ENCODE measurements around the gene NOP9. TPM values are rescaled to one million over a fixed set of nuclear protein-coding genes. Genes with fewer than 3 reads are reported as not detected.

NOP9 gene
- total RNA-seq, 4 donors from 2014 or later = 19.4 to 29.2 (median 22.8) TPM

- WGBS, 2 donors (ENCODE audit: low coverage in 1 of 2) = 0 to 8% methylated on average over 4 to 6 of the region's 56 CpGs
- ATAC-seq = peak; percentile 54
- H3K36me3 ChIP-seq = peaks cover 0 to 2% of the 10 kb centered on the region in 2 donors
- TF ChIP-seq POLR2A (IDR thresholded peaks at IDR 0.05) = no peak
- TF ChIP-seq EP300 (IDR thresholded peaks at IDR 0.05) = no peak
- TF ChIP-seq, protein P1, sequence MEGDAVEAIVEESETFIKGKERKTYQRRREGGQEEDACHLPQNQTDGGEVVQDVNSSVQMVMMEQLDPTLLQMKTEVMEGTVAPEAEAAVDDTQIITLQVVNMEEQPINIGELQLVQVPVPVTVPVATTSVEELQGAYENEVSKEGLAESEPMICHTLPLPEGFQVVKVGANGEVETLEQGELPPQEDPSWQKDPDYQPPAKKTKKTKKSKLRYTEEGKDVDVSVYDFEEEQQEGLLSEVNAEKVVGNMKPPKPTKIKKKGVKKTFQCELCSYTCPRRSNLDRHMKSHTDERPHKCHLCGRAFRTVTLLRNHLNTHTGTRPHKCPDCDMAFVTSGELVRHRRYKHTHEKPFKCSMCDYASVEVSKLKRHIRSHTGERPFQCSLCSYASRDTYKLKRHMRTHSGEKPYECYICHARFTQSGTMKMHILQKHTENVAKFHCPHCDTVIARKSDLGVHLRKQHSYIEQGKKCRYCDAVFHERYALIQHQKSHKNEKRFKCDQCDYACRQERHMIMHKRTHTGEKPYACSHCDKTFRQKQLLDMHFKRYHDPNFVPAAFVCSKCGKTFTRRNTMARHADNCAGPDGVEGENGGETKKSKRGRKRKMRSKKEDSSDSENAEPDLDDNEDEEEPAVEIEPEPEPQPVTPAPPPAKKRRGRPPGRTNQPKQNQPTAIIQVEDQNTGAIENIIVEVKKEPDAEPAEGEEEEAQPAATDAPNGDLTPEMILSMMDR (IDR thresholded peaks at IDR 0.05) = peak in 3 of 4 experiments; percentile 73 to 81 (median 80)
- no peak for TF ChIP-seq POLR2AphosphoS5 (IDR thresholded peaks at IDR 0.05)
- peaks cover 77% of the 10 kb centered on the region for H3K27me3 ChIP-seq
- H3K27ac ChIP-seq = no peak overlapping the region
- H3K4me3 ChIP-seq = peak overlapping the region in 1 of 2 donors; percentile 53
- H3K9me3 ChIP-seq = no peaks in the 10 kb centered on the region
- H3K4me1 ChIP-seq = peaks cover 0 to 45% (median 16%) of the 10 kb centered on the region in 3 donors
These were observed 32.8 kb downstream of the NOP9 start for GRCh38 chr14:24332268-24332993.

DNA sequence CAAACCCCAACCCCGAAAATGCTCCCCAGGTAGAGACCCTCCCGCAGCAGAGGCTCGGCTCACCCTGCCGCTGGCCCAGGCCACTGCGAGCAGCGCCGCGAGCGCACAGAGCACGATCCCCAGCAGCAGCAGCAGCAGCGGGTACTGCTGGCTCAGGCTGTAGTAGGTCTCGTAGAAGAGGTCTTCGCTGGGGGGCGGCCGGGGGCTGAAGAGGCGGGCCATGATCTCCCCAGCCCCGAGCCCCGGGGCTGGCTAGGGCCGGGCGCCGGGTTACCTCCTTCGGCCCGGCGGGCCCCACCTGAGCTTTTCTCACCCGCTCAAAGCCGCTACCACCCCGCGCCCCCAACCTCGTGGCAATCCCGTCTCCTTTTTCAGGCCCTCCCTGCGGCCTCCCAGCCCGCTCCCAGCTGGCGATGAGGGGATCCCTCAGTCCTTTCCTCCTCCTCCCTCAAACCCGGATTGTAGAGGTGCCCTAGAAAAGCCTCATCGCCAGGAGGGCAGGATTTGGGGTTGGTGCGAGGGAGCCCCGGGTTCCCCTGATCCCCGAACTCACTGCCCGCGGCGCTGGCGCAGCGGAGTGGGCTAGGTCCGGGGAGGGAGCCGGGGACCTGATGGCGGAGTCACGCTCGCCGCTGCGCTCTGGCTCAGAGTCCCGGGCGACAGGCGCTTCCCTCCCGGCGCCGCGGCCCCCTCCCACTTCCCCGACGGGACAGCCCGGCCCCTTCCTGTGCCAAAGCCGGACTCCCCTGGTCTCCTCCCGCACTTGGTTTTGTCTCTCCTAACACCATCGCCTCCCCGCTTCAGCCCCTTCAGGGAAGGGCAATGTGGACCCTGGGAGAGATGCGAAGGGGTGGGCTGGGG lies 35.0 kb downstream of the NOP9 start, which contains the start of gene ADCY4:
Gene ADCY4, minus strand, starts transcription at position 641 of the 861 bp plus-strand sequence. Its CDS starts 419 bp downstream, at position 222.
- Histone ChIP-seq H3K4me3 (peak within 1 kb of the TSS; percentile 23 to 53), H3K36me3 (peaks cover 0 to 8% of the 10 kb centered on the region in 2 donors), H3K4me1 (peaks cover 0 to 60% (median 21%) of the 10 kb centered on the region in 3 donors), H3K27me3 (peaks cover 95% of the 10 kb centered on the region), H3K27ac (peak within 1 kb of the TSS in 3 of 4 donors; percentile 67 to 77 (median 70)), H3K9me3 (no peaks in the 10 kb centered on the region)
- peak; percentile 17 for ATAC-seq
- WGBS, 2 donors (ENCODE audit: low coverage in 1 of 2) = 0% methylated on average over 4 to 9 of the region's 65 CpGs
- TF ChIP-seq POLR2AphosphoS5 (IDR thresholded peaks at IDR 0.05) (peak; percentile 17), POLR2A (IDR thresholded peaks at IDR 0.05) (peak in 1 of 2 donors; percentile 13)
- TF ChIP-seq, protein P1 (IDR thresholded peaks at IDR 0.05) = no peak

DNA sequence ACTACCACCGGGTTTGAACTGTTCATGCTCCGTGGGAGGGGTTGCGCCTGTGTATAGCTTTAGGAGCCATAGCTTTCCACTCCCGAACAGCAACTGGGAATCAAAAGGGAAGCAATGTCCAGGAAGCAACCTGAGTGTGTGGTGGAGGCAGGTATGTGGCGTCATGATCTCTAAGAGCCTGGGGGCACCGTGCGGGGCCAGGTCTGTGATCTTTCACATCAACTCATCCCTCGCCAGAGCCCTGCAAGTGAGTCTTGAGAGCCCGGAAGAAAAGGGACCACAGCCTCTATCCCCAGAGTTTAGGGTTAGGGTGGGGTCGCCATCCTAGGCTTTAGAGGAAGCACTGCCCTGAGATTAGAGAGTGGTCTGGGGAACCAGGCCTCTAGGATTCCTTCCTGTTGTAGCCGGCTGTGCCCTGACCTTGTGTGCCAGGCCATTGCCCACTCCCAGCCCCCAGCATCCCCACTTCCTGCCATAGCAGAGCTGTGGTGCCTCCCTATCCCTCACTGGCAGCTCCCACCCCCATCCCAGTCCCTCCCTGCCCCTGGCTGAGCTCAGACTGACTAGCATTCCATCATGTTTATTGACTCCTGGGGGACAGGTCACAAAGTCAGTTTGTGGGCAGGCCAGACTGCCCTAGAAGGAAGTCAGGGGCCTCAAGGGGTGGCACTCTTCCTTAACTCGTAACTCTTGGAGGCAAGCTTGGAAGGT lies 36.0 kb downstream of the NOP9 start:
- Histone ChIP-seq H3K4me3 (peak overlapping the region in 1 of 2 donors; percentile 53), H3K27me3 (peaks cover 91% of the 10 kb centered on the region), H3K27ac (peak overlapping the region in 3 of 4 donors; percentile 67 to 77 (median 70)), H3K9me3 (no peaks in the 10 kb centered on the region), H3K36me3 (peaks cover 0 to 8% of the 10 kb centered on the region in 2 donors), H3K4me1 (peaks cover 0 to 64% (median 21%) of the 10 kb centered on the region in 3 donors)
- TF ChIP-seq POLR2AphosphoS5 (IDR thresholded peaks at IDR 0.05) = no peak
- ATAC-seq = no peak
- WGBS, 2 donors (ENCODE audit: low coverage in 1 of 2) = 60 to 67% methylated on average over 1 to 4 of the region's 12 CpGs

GRCh38 chr14:24337144-24337823 lies 37.6 kb downstream of the NOP9 start:
- Histone ChIP-seq H3K36me3 (peaks cover 0 to 8% of the 10 kb centered on the region in 2 donors), H3K9me3 (no peaks in the 10 kb centered on the region), H3K27ac (no peak overlapping the region), H3K4me3 (no peak overlapping the region), H3K27me3 (peaks cover 77% of the 10 kb centered on the region), H3K4me1 (peaks cover 0 to 57% (median 21%) of the 10 kb centered on the region in 3 donors)
- WGBS, 2 donors (ENCODE audit: low coverage in 1 of 2) = 80 to 100% methylated on average over 2 of the region's 7 CpGs
- ATAC-seq = no peak
- TF ChIP-seq POLR2AphosphoS5 (IDR thresholded peaks at IDR 0.05) (no peak), POLR2A (IDR thresholded peaks at IDR 0.05) (no peak), EP300 (IDR thresholded peaks at IDR 0.05) (no peak)
- TF ChIP-seq, protein P1 (IDR thresholded peaks at IDR 0.05) = no peak

All from gastroesophageal sphincter (tissue), 4 donors.